Astrocyte (in vitro differentiated cells and primary cell): ENCODE results near the gene STARD3NL. TPM values are rescaled to one million over a fixed set of nuclear protein-coding genes. Genes with fewer than 3 reads are reported as not detected.
A peak's percentile ranks its signal among the peaks of the same experiment; 100 is the strongest.

Experiments
- DNase-seq: peaks from one replicate; pipeline ENCODE4 v3.0.0-alpha.2; 2010; ENCODE audit warnings: low read depth
- FAIRE-seq: peaks from 2 replicates; lab custom pipeline; 2011; peaks lifted over from hg19 to GRCh38; lab: Jason Lieb, UNC
- H2AFZ ChIP-seq: 2 replicates; pipeline ENCODE4 v1.6.0; 2012; ENCODE audit warnings: low read depth, low read length, inconsistent platforms
- H3K27ac ChIP-seq: 2 replicates; pipeline ENCODE4 v1.5.1; 2011; ENCODE audit warnings: low read depth, low read length, inconsistent platforms
- H3K27me3 ChIP-seq: 2 replicates; pipeline ENCODE4 v1.6.0; 2011; ENCODE audit warnings: low read length, inconsistent platforms; ENCODE audit not compliant: insufficient read depth
- H3K36me3 ChIP-seq: 2 replicates; pipeline ENCODE4 v1.5.1; 2011; ENCODE audit warnings: low read length, inconsistent platforms; ENCODE audit not compliant: insufficient read depth
- H3K4me1 ChIP-seq: 2 replicates; pipeline ENCODE4 v1.5.1; 2011; ENCODE audit warnings: low read length, inconsistent platforms; ENCODE audit not compliant: insufficient read depth
- H3K4me2 ChIP-seq: 2 replicates; pipeline ENCODE4 v1.6.0; 2012; ENCODE audit warnings: low read length, inconsistent platforms
- H3K4me3 ChIP-seq: 2 replicates; pipeline ENCODE4 v1.5.1; 2011; ENCODE audit warnings: low read depth, mild to moderate bottlenecking, low read length, inconsistent platforms; ENCODE audit not compliant: insufficient read depth
- H3K79me2 ChIP-seq: 2 replicates; pipeline ENCODE4 v1.6.0; 2012; ENCODE audit warnings: mild to moderate bottlenecking, low read length, inconsistent platforms; ENCODE audit not compliant: insufficient read depth
- H3K9ac ChIP-seq: 2 replicates; pipeline ENCODE4 v1.6.0; 2012; ENCODE audit warnings: mild to moderate bottlenecking, low read length, inconsistent platforms
- H3K9me3 ChIP-seq: 2 replicates; pipeline ENCODE4 v1.5.1; 2012; ENCODE audit warnings: low read depth, mild to moderate bottlenecking, low read length, inconsistent platforms; ENCODE audit not compliant: insufficient read depth
- H4K20me1 ChIP-seq: 2 replicates; pipeline ENCODE4 v1.6.0; 2012; ENCODE audit warnings: low read length, inconsistent platforms; ENCODE audit not compliant: insufficient read depth
- H3K27ac Mint-ChIP-seq: one replicate; pipeline ENCODE4 v1.8.0; 2021; ENCODE audit warnings: mild to moderate bottlenecking, mixed read lengths; ENCODE audit not compliant: unreplicated experiment
- H3K27me3 Mint-ChIP-seq: one replicate; pipeline ENCODE4 v1.8.0; 2021; ENCODE audit warnings: low read depth, mixed read lengths; ENCODE audit not compliant: unreplicated experiment
- H3K36me3 Mint-ChIP-seq: one replicate; pipeline ENCODE4 v1.8.0; 2021; ENCODE audit warnings: low read depth, mixed read lengths; ENCODE audit not compliant: unreplicated experiment
- H3K4me1 Mint-ChIP-seq: one replicate; pipeline ENCODE4 v1.8.0; 2021; ENCODE audit warnings: low read depth, mixed read lengths; ENCODE audit not compliant: unreplicated experiment
- H3K4me3 Mint-ChIP-seq: one replicate; pipeline ENCODE4 v1.8.0; 2021; ENCODE audit warnings: mild to moderate bottlenecking, moderate library complexity, mixed read lengths; ENCODE audit not compliant: unreplicated experiment
- H3K9me3 Mint-ChIP-seq: one replicate; pipeline ENCODE4 v1.8.0; 2021; ENCODE audit warnings: mild to moderate bottlenecking, mixed read lengths; ENCODE audit not compliant: unreplicated experiment
- EZH2 ChIP-seq: IDR thresholded peaks from 2 replicates; pipeline ENCODE4 v1.6.1; 2012; ENCODE audit warnings: mild to moderate bottlenecking, low read length, inconsistent platforms; ENCODE audit not compliant: insufficient read depth
- total RNA-seq: library from RNA; stranded (reverse); gene quantifications from 2 replicates; pipeline ENCODE4 v1.2.1, GENCODE V29; 2021
- TF ChIP-seq, protein P1 (sequence below): IDR thresholded peaks from 2 replicates; pipeline ENCODE4 v1.5.1; 2011; ENCODE audit warnings: low read depth, mild to moderate bottlenecking, inconsistent platforms, low read length, moderate library complexity; ENCODE audit not compliant: insufficient read depth

STARD3NL gene
- total RNA-seq, 1 donor from 2014 or later: 85.8 TPM

DNA sequence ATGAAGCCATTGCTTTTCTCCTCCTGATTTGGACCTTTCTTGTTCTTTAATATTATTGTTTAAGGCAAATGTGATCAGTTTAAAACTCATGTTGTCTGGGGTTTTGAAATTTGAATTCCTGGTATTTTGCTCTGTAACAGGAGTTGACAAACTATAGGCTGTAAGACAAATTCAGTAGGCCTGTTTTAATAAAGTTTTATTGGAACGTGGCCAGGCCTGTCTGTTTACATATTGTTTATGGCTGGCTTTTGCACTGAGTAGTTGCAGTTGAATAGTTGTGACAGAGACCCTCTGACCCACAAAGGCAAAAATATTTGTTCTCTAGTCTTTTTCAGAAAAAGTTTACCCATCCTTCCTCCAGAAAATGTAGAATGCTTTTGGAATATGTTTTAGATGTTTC, 29.8 kb downstream of the STARD3NL start:
- H3K9me3 Mint-ChIP-seq: no peaks in the 10 kb centered on the region
- H3K9me3 ChIP-seq: no peaks in the 10 kb centered on the region
- TF ChIP-seq, protein P1, sequence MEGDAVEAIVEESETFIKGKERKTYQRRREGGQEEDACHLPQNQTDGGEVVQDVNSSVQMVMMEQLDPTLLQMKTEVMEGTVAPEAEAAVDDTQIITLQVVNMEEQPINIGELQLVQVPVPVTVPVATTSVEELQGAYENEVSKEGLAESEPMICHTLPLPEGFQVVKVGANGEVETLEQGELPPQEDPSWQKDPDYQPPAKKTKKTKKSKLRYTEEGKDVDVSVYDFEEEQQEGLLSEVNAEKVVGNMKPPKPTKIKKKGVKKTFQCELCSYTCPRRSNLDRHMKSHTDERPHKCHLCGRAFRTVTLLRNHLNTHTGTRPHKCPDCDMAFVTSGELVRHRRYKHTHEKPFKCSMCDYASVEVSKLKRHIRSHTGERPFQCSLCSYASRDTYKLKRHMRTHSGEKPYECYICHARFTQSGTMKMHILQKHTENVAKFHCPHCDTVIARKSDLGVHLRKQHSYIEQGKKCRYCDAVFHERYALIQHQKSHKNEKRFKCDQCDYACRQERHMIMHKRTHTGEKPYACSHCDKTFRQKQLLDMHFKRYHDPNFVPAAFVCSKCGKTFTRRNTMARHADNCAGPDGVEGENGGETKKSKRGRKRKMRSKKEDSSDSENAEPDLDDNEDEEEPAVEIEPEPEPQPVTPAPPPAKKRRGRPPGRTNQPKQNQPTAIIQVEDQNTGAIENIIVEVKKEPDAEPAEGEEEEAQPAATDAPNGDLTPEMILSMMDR: no peak
- no peak for TF ChIP-seq EZH2
- DNase-seq (no peak), FAIRE-seq (no peak)
- peaks cover 50% of the 10 kb centered on the region for H4K20me1 ChIP-seq
- no peak overlapping the region for H3K9ac ChIP-seq
- no peak overlapping the region for H2AFZ ChIP-seq
- peaks cover 9% of the 10 kb centered on the region for H3K36me3 ChIP-seq
- no peak overlapping the region for H3K4me3 ChIP-seq
- H3K79me2 ChIP-seq: peaks cover 39% of the 10 kb centered on the region
- no peak overlapping the region for H3K27ac ChIP-seq
- peaks cover 15% of the 10 kb centered on the region for H3K36me3 Mint-ChIP-seq
- H3K4me1 ChIP-seq: no peaks in the 10 kb centered on the region
- no peak overlapping the region for H3K4me2 ChIP-seq
- H3K4me1 Mint-ChIP-seq: peaks cover 9% of the 10 kb centered on the region
- H3K27ac Mint-ChIP-seq: no peak overlapping the region
- H3K27me3 Mint-ChIP-seq: no peaks in the 10 kb centered on the region
- no peak overlapping the region for H3K4me3 Mint-ChIP-seq
- H3K27me3 ChIP-seq: no peaks in the 10 kb centered on the region

DNA sequence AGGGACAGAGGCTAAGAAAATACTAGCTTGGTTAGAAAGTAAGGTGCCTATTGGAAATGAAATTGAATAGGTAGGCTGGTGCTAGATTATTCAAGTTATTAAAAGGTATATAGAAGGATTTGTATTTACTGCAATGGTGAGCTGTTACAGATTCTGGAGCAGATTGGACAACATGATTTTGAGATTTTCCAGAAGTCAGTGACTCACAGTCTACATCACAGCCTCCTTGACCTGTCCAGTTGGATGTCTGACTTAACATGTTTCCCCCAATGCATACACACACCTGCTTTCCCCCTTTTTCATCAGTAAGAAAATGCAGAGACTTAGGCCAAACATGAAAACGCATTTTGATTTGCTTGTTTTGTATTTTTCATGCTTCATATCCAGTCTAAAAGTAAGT, 33.4 kb downstream of the STARD3NL start:
- DNase-seq: no peak
- Mint-ChIP-seq H3K4me1 (peaks cover 9% of the 10 kb centered on the region), H3K36me3 (peaks cover 11% of the 10 kb centered on the region), H3K27ac (no peak overlapping the region), H3K27me3 (no peaks in the 10 kb centered on the region), H3K4me3 (no peak overlapping the region), H3K9me3 (no peaks in the 10 kb centered on the region)
- TF ChIP-seq, protein P1: no peak
- no peak for TF ChIP-seq EZH2
- Histone ChIP-seq H3K36me3 (peaks cover 10% of the 10 kb centered on the region), H4K20me1 (peaks cover 58% of the 10 kb centered on the region), H3K4me3 (no peak overlapping the region), H3K79me2 (peaks cover 25% of the 10 kb centered on the region), H3K27ac (no peak overlapping the region), H2AFZ (no peak overlapping the region), H3K9me3 (no peaks in the 10 kb centered on the region), H3K27me3 (no peaks in the 10 kb centered on the region), H3K4me1 (peaks cover 8% of the 10 kb centered on the region), H3K9ac (no peak overlapping the region), H3K4me2 (no peak overlapping the region)
- FAIRE-seq: no peak

DNA sequence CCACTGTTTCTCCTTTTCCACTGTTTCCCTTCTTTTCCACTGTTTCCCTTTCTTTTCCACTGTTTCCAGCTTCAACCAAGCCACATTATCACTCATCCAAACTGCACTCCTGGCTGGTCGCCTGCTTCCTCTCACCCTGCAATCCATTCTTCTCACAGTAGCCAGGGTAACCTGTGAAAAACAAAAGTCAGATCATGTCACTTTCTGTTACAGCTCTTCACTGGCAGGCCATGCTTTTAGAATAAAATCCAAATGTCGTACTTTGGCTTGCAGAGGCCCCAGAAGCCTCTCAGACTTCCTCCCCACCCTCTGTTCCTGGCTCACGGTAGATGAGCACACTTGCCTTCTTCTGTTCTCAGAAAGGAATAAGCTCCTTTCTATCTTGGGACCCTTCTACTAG, 33.9 kb downstream of the STARD3NL start:
- Histone ChIP-seq H3K9me3 (no peaks in the 10 kb centered on the region), H3K4me1 (peaks cover 8% of the 10 kb centered on the region), H3K36me3 (peaks cover 14% of the 10 kb centered on the region), H2AFZ (no peak overlapping the region), H3K27me3 (no peaks in the 10 kb centered on the region), H3K79me2 (peaks cover 20% of the 10 kb centered on the region), H3K4me3 (no peak overlapping the region), H4K20me1 (peaks cover 53% of the 10 kb centered on the region), H3K27ac (no peak overlapping the region), H3K4me2 (no peak overlapping the region), H3K9ac (no peak overlapping the region)
- no peak for FAIRE-seq
- peak; percentile 48 for DNase-seq
- no peak overlapping the region for H3K27ac Mint-ChIP-seq
- no peaks in the 10 kb centered on the region for H3K27me3 Mint-ChIP-seq
- peaks cover 9% of the 10 kb centered on the region for H3K4me1 Mint-ChIP-seq
- H3K9me3 Mint-ChIP-seq: no peaks in the 10 kb centered on the region
- TF ChIP-seq EZH2: no peak
- TF ChIP-seq, protein P1: no peak
- H3K4me3 Mint-ChIP-seq: no peak overlapping the region
- H3K36me3 Mint-ChIP-seq: peaks cover 11% of the 10 kb centered on the region
